ENCODE measurements around the gene NANOS2.

DNA sequence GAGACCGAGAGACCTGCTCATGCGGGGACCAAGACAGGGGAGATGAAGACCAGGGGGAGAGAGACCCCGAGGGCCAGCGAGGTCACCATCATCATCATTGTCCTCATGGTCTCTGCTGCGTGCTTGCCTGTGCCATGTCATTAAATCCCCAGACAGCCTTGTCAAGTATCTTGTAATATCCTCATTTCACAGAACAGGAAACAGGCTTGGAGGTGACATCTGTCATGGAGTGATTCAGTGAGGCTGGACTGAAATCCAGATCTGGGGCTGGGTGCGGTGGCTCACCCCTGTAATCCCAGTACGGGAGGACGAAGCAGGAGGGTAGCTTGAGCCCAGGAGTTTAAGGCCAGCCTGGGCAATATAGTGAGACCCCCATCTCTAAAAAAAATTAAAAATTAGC lies 5.9 kb upstream of the NANOS2 start:
- TF ChIP-seq POLR2A (IDR thresholded peaks at IDR 0.05) (no peak), POLR2AphosphoS5 (IDR thresholded peaks at IDR 0.05) (no peak)

Measured in transverse colon (tissue), 3 donors.